HG02884 (cell line): Measurements from ENCODE around the gene PSMD1.

Source experiments
- ATAC-seq: cut with Tn5 transposase; IDR thresholded peaks from one replicate; pipeline ENCODE4 v1.9.1; 2021; ENCODE audit warnings: mild to moderate bottlenecking, moderate library complexity; ENCODE audit not compliant: unreplicated experiment

The PSMD1 gene

GRCh38 chr2:231199219-231199618 is 142.6 kb downstream of the PSMD1 start:
- ATAC-seq: no peak

GRCh38 chr2:231200805-231201474 is 144.3 kb downstream of the PSMD1 start:
- ATAC-seq: no peak

GRCh38 chr2:231201475-231201814 is 144.8 kb downstream of the PSMD1 start:
- ATAC-seq: no peak

GRCh38 chr2:231203087-231203486 is 146.4 kb downstream of the PSMD1 start:
- no peak for ATAC-seq

- ATAC-seq: no peak
These were observed 147.5 kb downstream of the PSMD1 start for GRCh38 chr2:231204146-231204545.

GRCh38 chr2:231204581-231204980 is 147.9 kb downstream of the PSMD1 start:
- ATAC-seq: no peak

- ATAC-seq: no peak
These were observed 151.1 kb downstream of the PSMD1 start for GRCh38 chr2:231207734-231208133.

GRCh38 chr2:231210782-231211181 is 154.1 kb downstream of the PSMD1 start:
- ATAC-seq: no peak

- ATAC-seq: no peak
These were observed 154.8 kb downstream of the PSMD1 start for GRCh38 chr2:231211486-231211885.

GRCh38 chr2:231212329-231212845 is 155.7 kb downstream of the PSMD1 start:
- ATAC-seq: no peak

GRCh38 chr2:231213931-231214642 is 157.4 kb downstream of the PSMD1 start:
- ATAC-seq: no peak

- ATAC-seq: no peak
These were observed 161.7 kb downstream of the PSMD1 start for GRCh38 chr2:231218366-231218765.

- ATAC-seq: no peak
These were observed 162.6 kb downstream of the PSMD1 start for GRCh38 chr2:231219289-231219688.

- ATAC-seq: no peak
These were observed 165.1 kb downstream of the PSMD1 start for GRCh38 chr2:231221761-231222160.
